GM12801 (cell line): Measurements from ENCODE around the gene BLTP3A.

Experiments used
- CTCF ChIP-seq: IDR thresholded peaks from one replicate; pipeline ENCODE4 v1.5.1; 2011; ENCODE audit warnings: control low read depth; ENCODE audit not compliant: insufficient read length; ENCODE audit errors: extremely low read depth

The BLTP3A gene

GRCh38 chr6:34791701-34792604, at the start of gene BLTP3A:
BLTP3A (plus strand) TSS chr6:34792083; CDS start chr6:34792251, 168 bp downstream.
- no peak for TF ChIP-seq CTCF

GRCh38 chr6:34742094-34742493, 49.8 kb upstream of the BLTP3A start:
- no peak for TF ChIP-seq CTCF

GRCh38 chr6:34743625-34744293, 48.1 kb upstream of the BLTP3A start:
- TF ChIP-seq CTCF = no peak

- no peak for TF ChIP-seq CTCF
Measured at GRCh38 chr6:34745277-34746103, 46.4 kb upstream of the BLTP3A start.

- TF ChIP-seq CTCF = no peak
Measured at GRCh38 chr6:34746104-34746846, 45.6 kb upstream of the BLTP3A start.

GRCh38 chr6:34748757-34749156, 43.1 kb upstream of the BLTP3A start:
- TF ChIP-seq CTCF = no peak
